Measurements from ENCODE around the gene FAM181A. TPM values are rescaled to one million over a fixed set of nuclear protein-coding genes. Genes with fewer than 3 reads are reported as not detected.

Gene FAM181A
- total RNA-seq, 1 experiment from 2014 or later, result not detected

GRCh38 chr14:93972618-93973205 lies 45.6 kb downstream of the FAM181A start:
- no peaks in the 10 kb centered on the region for H3K9me3 ChIP-seq (ENCODE audit: control insufficient read depth, insufficient read depth, low read depth, low read length)
- peaks cover 2% of the 10 kb centered on the region; the same call in 1 of the 2 replicates for H3K4me1 ChIP-seq (ENCODE audit: control insufficient read depth, insufficient read depth, low read length)
- intact Hi-C loops (cut with micrococcal nuclease; ENCODE audit: unreplicated experiment), result no loop called here
- H3K27ac ChIP-seq (ENCODE audit: low read length), result no peak overlapping the region
- in situ Hi-C loops (cut with HindIII; ENCODE audit: low pct_unique_long_range_greater_than_20kb, low sequenced_read_pairs), result no loop called here
- no peaks in the 10 kb centered on the region for H3K36me3 ChIP-seq (ENCODE audit: control insufficient read depth, insufficient read depth, low read length)
- H3K27me3 ChIP-seq (ENCODE audit: control insufficient read depth, insufficient read depth, low read length), result no peaks in the 10 kb centered on the region
- DNase-seq (ENCODE audit: low read depth, low spot score) (no peak), ATAC-seq (no peak)
- ChIA-PET POLR2A (no interaction called here), CTCF (interaction anchor here (0.9 kb wide), 1 partner anchor 33 kb away, joined by 3 read pairs; no protein-coding TSS in a partner anchor)
- H3K4me3 ChIP-seq (ENCODE audit: low read depth in 2 of 2, low read length in 2 of 2), result no peak overlapping the region
- TF ChIP-seq SIN3A (IDR thresholded peaks at IDR 0.05; ENCODE audit: borderline replicate concordance, insufficient read depth, low read depth, low read length) (no peak), TCF7L2 (IDR thresholded peaks at IDR 0.05; ENCODE audit: low read depth, low read length) (no peak), CTCF (IDR thresholded peaks at IDR 0.05) (no peak), POLR2AphosphoS5 (IDR thresholded peaks at IDR 0.05; ENCODE audit: low read depth, low read length) (no peak), REST (IDR thresholded peaks at IDR 0.05; ENCODE audit: insufficient read depth in 1 of 2, low read depth in 2 of 2, low read length in 1 of 2) (no peak)
- BruUV-seq (replicated peaks), result no TSS peak

GRCh38 chr14:93973607-93974006 lies 46.5 kb downstream of the FAM181A start:
- ChIA-PET CTCF (no interaction called here), POLR2A (no interaction called here)
- Histone ChIP-seq H3K36me3 (ENCODE audit: control insufficient read depth, insufficient read depth, low read length) (no peaks in the 10 kb centered on the region), H3K27ac (ENCODE audit: low read length) (no peak overlapping the region), H3K27me3 (ENCODE audit: control insufficient read depth, insufficient read depth, low read length) (no peaks in the 10 kb centered on the region), H3K4me1 (ENCODE audit: control insufficient read depth, insufficient read depth, low read length) (peaks cover 2% of the 10 kb centered on the region; the same call in 1 of the 2 replicates), H3K9me3 (ENCODE audit: control insufficient read depth, insufficient read depth, low read depth, low read length) (no peaks in the 10 kb centered on the region), H3K4me3 (ENCODE audit: low read depth in 2 of 2, low read length in 2 of 2) (no peak overlapping the region)
- TF ChIP-seq REST (IDR thresholded peaks at IDR 0.05; ENCODE audit: insufficient read depth in 1 of 2, low read depth in 2 of 2, low read length in 1 of 2) (no peak), SIN3A (IDR thresholded peaks at IDR 0.05; ENCODE audit: borderline replicate concordance, insufficient read depth, low read depth, low read length) (no peak), POLR2AphosphoS5 (IDR thresholded peaks at IDR 0.05; ENCODE audit: low read depth, low read length) (no peak), TCF7L2 (IDR thresholded peaks at IDR 0.05; ENCODE audit: low read depth, low read length) (no peak), CTCF (IDR thresholded peaks at IDR 0.05) (no peak)
- intact Hi-C loops (cut with micrococcal nuclease; ENCODE audit: unreplicated experiment) (no loop called here), in situ Hi-C loops (cut with HindIII; ENCODE audit: low pct_unique_long_range_greater_than_20kb, low sequenced_read_pairs) (no loop called here)
- no TSS peak for BruUV-seq (replicated peaks)
- DNase-seq (ENCODE audit: low read depth, low spot score) (no peak), ATAC-seq (no peak)

Data from Panc1 (cell line).